LHCN-M2 (cell line): ENCODE data around the gene TMEM135. TPM values are rescaled to one million over a fixed set of nuclear protein-coding genes. Genes with fewer than 3 reads are reported as not detected.
"Not testable (repeated sequence)": the region's sequence is repeated elsewhere in the genome, so short reads cannot be mapped to it uniquely, and the experiment has no call there.

Experiments used
- DNase-seq: peaks from one replicate; pipeline ENCODE4 v3.0.0-alpha.2; 2012; ENCODE audit warnings: low read depth
- total RNA-seq: library from RNA; depleted of rRNA; stranded (reverse); fragments of >200 nt; gene quantifications from 2 replicates; pipeline ENCODE4 v1.2.3, GENCODE V29; 2014

Gene TMEM135
- total RNA-seq, 1 experiment from 2014 or later, result 16.5 TPM

DNA sequence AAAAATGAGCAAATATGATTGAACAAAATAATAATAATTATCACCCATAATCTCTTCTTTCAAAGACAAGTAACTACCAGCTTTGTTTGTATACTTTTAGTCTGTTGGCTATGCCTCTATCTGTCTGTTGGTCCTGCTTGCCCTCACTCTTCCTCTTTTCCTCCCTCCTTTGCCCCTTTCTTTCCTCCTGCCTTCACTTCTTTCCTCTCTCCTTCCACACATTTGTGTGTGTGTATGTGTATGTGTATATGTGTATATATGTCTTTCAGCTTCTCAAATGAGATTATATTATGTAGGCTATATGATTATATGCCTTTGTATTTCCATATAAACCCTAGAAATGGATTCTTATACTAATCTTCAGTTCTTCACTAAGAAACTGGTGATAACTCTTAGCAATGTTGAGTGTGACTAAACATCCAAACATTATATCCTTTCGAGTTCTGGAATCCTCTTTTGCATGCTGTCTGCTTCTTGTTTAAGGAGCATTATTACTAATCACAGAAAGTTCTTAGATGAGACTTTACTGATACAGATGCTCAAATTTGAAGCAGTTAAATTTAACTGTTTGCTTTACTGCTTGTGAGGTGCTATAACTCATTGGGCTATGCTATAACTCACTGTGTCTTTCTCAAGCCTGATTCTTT is 219.1 kb downstream of the TMEM135 start:
- DNase-seq, result no peak

DNA sequence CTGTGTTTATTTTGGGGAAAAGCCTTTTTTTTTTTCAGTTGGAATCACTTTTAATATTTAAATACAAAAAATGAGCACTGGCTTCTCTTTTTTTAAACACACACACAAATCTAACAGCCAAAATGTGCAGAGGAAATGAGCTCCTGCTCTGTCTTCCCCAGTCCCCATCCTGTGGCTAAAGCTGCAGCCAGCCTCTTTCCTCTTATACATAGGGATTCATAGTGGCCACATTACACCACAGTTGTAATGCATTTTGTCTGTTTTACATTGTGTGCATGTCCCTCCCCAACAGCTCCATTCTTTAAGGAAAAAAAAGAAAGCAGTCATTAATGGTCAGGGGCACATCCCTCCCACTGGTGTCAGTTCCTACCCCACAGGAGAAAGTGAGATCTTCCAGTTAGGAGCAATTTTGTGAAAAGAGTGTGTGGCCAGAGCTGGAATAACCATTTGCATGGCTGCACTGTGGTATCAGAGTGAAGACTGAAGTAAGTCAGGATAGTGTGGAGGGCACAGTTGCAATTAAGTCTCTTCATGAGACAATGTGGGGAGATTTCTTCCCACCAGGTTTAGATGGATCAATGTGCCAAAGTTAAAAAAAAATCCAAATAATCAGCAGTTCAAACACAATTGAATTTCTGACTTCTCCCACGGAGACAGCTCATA is 220.6 kb downstream of the TMEM135 start:
- no peak for DNase-seq

DNA sequence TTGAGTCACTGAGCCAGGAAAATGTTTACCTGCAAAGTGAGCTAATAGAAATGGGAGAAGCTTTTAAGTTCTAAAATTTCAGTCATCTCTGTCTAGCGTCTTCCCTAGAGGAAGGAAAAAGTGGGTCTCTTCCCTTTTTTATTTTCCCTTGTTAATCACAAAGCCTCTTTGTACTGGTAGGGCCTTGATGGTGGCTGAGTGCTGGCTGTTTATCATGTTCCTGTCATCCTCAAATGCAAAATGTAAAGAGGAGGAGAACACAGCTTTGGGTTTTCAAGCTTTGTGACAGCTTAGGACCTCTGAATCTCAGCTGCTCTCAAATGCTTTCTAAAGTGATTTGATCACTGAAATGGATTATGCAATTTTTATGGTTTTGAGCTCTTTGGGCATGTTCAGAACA is 222.0 kb downstream of the TMEM135 start:
- DNase-seq, result no peak

DNA sequence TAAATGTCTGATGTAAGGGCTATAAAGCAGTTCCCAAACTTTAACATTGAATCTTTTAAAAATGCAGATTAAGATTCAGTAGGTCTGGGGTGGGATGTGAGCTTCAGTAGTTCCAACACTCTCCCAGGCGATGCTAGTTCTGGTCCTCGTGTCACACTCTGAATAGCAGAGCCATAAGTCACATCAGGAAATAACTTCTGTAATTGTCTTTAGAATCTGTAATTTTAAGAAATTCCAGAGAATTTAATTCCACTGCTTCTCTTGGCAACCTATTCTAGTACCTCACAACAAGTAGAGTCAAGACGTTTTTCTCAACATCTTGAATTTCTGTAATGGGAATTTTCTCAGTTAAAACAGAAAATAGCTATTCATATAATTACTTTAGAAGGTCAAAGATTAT is 223.1 kb downstream of the TMEM135 start:
- no peak for DNase-seq

DNA sequence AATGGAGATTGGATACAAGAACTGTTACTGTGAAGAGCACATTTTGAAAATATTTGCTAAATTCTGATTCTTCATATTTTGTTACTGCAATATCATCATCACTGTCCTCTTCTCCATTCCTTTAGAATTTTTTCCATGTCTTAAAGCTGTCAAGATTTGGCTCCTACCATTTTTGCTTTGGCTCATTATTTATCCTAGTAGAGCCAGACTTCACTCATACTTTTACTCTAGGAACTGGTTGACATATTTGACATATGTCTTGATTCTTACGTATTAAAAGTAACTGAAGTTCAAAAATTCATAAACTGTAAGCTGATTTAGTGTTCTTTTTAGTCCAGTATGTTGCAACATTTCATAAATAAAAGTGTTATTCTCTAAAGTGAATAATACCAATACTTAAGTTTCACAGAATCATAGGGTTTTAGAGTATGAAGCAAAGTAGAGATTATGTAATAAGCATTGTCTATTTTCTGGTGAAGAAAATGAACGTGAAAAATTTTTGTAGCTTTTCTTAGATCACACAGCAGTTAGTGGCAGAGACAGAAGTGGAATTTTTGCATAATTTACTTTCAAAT is 225.6 kb downstream of the TMEM135 start:
- DNase-seq, result no peak

DNA sequence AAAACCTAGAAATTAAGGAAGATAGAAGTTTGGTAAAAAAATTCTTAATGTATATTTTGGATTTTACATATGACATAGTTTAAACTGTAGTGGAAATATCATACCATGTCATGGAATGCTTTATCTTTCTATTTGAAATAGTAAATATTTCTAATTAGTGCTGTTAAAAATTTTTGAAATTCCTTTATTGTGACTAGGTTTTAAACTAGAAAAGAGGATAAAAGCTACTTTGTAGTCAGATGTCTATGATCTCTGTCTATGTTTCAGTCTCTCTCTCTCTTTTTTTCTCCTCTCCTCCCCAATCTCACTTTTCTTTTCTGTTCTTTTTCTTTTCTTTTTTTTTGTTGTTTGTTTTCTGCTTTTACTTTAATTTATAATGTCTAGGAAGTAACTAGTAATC is 226.2 kb downstream of the TMEM135 start:
- DNase-seq, result no peak

DNA sequence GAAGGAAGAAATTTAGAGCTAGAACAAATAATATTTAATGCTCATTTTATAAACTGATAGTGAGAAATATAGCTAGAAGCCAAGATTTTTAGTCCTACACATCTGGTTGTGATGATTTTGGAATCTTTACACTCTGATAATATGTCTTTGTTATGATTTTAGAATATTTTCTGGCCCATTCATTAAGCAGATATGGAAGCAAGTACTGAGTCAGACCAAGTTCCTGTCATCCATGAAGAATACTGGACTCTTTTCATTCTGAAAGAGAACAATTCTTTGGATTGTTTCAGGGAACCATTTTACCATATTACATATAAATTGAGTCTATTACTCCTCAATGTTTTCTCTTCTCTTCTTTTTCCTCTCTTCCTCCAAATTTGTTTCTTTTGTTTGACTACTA is 227.4 kb downstream of the TMEM135 start:
- DNase-seq, result no peak

DNA sequence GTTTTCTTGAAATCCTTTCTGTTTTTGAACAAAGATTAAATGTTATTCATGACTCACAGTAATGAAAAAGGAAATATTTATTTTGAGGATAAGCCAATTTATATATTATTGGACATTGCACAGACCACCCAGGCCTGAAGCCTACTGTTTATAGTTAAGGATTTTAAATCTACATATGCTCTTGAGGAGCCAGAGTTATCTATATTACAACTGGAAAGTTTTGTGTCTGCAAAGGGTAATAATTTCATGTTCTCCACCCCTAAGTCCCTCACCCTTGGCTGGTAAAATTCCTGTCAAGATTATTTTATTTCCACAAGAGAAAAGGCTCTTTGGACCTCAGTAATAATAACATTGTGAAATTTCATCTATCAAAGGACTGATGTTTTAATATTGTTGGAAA is 228.2 kb downstream of the TMEM135 start:
- DNase-seq, result no peak

DNA sequence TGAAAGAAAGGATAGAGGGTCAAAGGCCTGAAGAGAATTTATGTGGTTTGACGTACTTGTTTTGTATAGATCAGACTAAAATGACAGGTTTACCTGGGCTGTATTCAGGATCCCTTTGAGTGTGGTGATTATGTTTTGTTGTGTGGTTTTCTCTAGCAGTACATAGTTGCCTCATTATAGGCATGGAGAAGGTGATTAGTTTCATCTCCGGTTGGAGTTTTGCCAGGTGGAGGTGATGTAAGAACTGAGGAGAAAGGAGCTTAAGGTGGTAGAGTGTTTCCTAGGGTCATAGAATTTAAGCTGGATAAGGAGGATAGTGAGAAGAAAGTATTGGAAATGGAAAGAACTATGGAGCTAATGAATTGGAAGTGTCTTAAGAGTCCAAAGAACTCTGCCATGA is 229.0 kb downstream of the TMEM135 start:
- DNase-seq, result no peak

DNA sequence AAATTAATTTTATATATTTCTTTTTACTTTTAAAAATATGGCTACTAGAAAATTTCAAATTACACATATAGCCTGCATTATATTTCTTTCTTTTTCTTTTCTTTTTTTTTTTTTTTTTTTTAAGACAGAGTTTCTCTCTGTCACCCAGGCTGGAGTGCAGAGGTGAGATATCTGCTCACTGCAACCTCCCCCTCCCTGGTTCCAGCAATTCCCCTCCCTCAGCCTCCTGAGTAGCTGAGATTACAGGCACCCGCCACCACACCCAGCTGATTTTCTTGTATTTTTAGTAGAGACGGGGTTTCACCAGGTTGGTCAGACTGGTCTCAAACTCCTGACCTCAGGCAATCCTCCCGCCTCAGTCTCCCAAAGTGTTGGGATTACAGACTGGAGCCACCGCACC is 234.2 kb downstream of the TMEM135 start:
- not testable (repeated sequence) for DNase-seq

DNA sequence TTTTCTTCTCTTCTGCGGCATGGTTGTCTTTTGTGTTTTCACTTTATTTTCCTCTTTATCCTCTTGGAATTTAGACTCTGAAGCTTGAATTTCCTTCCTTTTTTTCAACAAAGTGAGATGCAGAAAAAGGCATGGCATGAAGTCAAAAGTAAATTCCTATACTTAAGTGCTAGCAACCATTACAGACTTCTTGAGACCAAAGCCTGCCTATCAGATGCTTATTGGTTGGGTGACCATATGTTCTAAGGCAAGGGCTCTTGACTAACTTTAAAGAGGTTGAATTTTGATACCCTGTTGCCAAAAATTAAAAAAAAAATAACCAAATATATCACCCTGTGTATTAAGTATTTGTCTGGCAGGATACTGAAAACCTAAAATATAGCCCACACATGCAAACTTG is 237.4 kb downstream of the TMEM135 start:
- no peak for DNase-seq

DNA sequence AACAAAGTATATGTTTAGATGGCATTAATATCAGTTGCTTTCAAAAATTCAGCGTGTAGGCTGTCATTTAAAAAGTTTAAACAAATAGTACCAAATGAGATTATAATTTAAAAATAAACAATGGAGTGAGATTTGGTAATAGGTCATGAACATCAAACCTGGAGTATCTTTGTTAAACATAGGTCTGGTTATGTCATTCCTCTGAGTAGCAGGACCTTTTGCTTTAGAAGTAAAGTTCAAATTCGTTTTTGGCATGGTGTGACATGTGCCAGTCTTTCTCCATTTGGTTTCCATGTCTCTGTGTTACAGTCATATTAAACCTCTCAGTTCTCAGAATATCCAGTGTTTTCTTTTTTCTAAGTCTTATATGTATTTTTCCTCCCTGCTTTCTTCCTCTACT is 242.4 kb downstream of the TMEM135 start:
- DNase-seq, result no peak

DNA sequence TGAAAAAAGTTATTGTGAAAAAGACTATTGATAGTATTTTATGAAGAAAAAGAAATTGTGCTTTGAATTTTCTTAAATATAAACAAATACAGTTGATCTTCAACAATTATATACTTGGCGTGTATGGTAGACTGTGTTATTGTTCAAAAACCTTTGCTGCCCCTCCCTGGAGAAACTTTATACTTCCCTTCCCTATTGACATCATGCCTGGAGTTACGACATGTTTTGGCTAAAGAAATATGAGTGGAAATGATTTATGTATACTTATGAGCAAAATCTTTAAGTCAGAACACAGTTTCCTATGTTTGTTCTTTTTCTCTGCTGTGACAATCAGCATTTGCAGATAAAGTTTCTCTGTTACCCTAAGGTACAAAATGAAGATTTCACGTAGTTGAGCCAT is 243.8 kb downstream of the TMEM135 start:
- DNase-seq, result peak; percentile 67

DNA sequence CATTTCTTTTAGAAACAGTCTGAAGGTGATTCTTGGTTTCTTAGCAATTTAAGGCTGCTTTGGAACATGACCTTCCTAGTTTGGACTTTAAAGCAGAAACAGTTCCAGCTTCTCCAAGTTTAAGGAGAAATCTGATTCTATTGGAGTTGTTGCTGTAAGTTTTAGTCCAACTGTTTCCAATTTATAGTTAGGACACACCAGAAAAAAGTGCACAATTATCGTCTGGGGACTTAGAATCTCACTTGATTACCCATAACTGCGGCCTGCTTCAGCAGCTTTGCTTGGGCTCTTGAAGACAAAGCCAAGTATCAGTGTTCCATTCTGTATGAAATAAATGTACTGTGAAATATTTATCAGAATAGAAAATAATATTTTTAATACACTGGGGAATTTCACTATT is 246.6 kb downstream of the TMEM135 start:
- DNase-seq, result no peak

DNA sequence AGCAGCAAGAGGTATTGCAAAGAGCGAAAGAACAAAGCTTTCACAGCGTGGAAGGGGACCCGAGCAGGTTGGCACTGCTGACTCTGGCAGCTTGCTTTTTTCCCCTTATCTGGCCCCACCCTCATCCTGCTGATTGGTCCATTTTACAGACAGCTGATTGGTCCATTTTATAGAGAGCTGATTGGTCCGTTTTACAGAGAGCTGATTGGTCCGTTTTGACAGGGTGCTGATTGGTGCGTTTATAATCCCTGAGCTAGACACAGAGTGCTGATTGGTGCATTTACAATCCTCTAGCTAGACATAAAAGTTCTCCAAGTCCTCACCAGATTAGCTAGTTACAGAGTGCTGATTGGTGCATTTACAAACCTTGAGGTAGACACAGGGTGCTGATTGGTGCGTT is 247.9 kb downstream of the TMEM135 start:
- DNase-seq, result not testable (repeated sequence)

DNA sequence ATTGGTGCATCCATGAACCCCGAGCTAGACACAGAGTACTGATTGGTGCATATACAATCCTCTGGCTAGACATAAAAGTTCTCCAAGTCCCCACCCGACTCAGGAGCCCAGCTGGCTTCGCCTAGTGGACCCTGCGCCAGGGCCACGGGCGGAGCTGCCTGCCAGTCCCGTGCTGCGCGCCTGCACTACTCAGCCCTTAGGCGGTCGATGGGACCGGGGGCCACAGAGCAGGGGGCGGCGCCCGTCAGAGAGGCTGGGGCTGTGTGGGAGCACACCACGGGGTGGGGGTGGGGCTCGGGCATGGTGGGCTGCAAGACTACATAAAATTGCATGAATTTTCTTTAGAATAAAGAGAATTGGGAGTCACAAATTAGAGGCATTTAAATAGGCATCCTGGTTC is 248.6 kb downstream of the TMEM135 start:
- DNase-seq, result no peak

DNA sequence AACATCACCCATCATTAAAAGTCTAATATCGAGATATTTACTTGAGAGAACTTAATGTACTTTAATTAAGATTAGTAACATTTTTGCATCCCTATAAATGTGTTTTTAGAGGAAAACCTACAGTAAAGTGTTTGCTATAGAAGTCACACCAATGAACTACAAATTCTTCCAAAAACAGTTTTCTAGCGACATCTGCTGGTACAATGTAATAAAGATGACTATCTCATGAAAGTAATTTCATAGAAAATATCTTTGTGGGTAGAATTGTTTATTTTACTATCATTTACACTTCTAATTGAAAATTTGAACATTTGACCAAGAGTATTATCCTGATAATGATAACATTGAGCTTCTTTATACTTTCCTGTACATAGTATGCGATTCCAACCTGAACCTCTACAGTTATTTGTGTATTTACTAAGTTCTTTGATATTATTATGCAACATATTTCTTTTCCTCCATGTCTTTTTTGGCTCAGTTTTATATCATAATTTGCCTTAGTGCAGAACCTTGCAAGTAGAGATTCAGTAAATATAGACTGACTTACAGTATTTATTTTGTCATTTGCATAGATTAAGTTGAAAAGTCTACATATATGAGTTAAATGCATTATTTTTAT is 252.7 kb downstream of the TMEM135 start:
- DNase-seq, result peak; percentile 60

DNA sequence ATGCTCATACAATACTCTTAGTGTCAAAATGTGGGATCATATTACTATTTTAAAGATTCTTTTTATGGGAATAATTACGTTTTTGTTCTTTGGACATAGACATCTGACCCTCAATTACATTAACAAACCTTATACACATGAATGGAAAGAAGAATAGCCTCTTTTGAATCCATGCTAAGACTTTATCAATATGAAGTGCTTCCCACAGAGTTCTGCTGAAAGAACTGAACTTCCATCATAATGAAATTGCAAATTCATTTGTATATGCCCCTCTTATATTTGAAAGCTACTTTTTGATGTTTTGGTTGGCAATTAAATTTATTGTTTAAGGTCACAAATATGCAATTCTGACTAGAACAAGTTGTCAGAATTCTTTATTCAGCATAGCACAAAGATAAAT is 254.9 kb downstream of the TMEM135 start:
- DNase-seq, result no peak

DNA sequence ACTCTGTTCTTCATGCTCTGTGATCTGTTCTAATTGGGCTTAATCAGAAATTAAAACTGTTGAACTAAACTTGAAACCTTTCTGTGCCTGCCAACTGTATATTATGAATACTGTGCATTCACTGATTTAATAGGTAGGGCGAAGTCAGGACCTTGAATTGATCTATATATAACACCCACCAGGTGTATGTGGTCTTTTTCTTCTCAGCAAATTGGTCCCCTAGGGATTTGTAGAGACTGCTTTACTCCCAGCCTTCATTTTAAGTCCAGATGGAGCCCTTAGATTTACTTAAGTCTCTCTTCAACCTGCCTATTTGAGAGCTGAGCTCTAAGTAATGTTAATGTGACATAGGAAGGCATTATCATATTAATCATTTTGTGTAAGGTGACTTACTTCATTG is 257.5 kb downstream of the TMEM135 start:
- DNase-seq, result no peak

DNA sequence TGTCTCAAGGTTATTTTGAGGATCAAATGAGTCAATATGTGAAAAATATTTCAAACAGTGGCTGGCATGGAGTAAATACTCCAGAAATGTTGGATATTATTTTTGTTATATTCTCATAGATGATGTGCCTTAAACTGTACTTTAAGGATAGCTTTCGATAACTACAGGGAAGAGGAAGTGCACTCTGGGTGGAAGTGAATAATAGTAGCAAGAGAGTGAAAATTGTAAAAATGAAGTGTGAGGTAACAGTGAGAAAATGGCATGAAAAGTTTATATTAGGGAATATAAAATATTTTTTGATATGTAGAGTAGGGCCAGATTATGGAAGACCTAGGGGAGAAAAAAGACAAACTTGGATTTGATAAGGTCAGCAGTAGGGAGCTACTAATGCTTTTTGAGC is 258.9 kb downstream of the TMEM135 start:
- DNase-seq, result no peak

DNA sequence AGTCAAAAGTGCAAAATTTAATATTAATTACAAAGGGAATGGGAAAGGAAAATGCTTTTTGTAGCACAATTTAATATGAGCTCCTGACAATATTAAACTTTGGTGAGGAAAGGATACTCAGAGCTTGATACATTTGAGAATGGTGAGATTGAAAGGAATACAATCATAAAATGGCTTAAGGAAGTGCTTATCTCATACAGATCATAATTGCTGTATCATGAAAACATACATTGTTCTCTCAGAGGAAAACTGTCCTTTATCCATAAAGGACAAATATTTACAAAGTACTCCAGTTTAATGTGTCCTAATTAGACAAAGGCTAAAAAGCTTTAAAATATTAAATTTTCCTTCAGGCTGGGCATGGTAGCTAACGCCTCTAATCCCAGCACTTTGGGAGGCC is 260.4 kb downstream of the TMEM135 start:
- DNase-seq, result no peak

DNA sequence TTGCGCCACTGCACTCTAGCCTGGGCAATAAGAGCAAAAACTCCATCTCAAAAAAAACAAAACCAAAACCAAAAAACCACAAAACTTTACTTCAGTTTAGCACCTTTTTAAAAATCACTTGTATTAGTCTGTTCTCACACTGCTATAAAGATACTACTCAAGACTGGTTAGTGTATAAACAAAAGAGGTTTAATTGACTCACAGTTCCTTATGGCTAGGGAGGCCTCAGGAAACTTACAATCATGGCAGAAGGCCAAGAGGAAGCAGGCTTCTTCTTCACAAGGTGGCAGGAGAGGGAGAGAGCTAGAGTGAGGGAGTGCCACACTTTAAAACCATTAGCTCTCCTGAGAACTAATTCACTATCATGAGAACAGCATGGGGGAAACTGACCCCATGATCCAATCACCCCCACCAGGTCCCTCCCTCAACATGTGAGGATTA is 261.3 kb downstream of the TMEM135 start:
- DNase-seq, result no peak
